GM12891 (cell line): ENCODE data around the gene MFSD6.

Experiments
- POLR2A ChIP-seq: IDR thresholded peaks from 2 replicates; pipeline ENCODE4 v1.6.1; 2011; ENCODE audit warnings: low read depth, low read length, control low read depth
- POLR2AphosphoS5 ChIP-seq: IDR thresholded peaks from 2 replicates; pipeline ENCODE4 v1.6.1; 2011; ENCODE audit warnings: low read depth, low read length, control low read depth
- TAF1 ChIP-seq: IDR thresholded peaks from 2 replicates; pipeline ENCODE4 v1.6.1; 2011; ENCODE audit warnings: low read depth, low read length, control low read depth

DNA sequence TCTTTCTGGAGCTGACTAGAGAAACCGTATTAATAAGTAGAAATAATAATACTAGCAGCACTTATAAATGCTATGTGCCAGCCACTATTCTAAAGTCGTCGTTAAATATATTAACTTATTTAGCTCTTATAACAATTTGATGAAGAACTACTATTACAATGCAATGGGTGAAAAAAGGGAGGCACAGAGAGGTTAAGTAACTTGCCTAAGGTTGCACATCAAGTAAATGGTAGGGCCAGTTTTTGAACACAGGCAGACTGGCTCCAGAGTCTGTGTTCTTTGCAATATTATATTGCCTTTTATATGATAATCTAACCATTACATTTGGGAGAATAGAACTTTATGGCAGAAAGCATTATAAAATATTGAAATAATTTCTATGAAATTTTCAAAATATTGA lies 47.2 kb upstream of the MFSD6 start:
- no peak for TF ChIP-seq POLR2A
- no peak for TF ChIP-seq TAF1
- TF ChIP-seq POLR2AphosphoS5: no peak
